ENCODE measurements around the gene OR52D1. TPM values are rescaled to one million over a fixed set of nuclear protein-coding genes. Genes with fewer than 3 reads are reported as not detected.

OR52D1 gene
- not detected for total RNA-seq

GRCh38 chr11:5488385-5488784, at the start of gene OR52D1:
OR52D1 (plus strand) TSS chr11:5488685; CDS start chr11:5488707, 22 bp downstream.
- Mint-ChIP-seq H3K4me3 (no peak within 1 kb of the TSS), H3K27me3 (ENCODE audit: low read depth) (peaks cover 7% of the 10 kb centered on the region), H3K9me3 (no peaks in the 10 kb centered on the region), H3K27ac (no peak within 1 kb of the TSS), H3K36me3 (ENCODE audit: low read depth) (no peaks in the 10 kb centered on the region), H3K4me1 (ENCODE audit: low read depth) (peaks cover 2% of the 10 kb centered on the region)
- CTCF ChIA-PET: no interaction called here
- DNase-seq: no peak
- intact Hi-C loops (cut with micrococcal nuclease): no loop called here

GRCh38 chr11:5441414-5441813, 47.1 kb upstream of the OR52D1 start, which contains the start of gene OR51I1:
OR51I1 (minus strand) TSS chr11:5441514; CDS start chr11:5441514, 0 bp downstream.
- CTCF ChIA-PET: no interaction called here
- H3K9me3 Mint-ChIP-seq: no peaks in the 10 kb centered on the region
- H3K27me3 Mint-ChIP-seq (ENCODE audit: low read depth): peaks cover 13% of the 10 kb centered on the region
- intact Hi-C loops (cut with micrococcal nuclease): no loop called here
- H3K4me3 Mint-ChIP-seq: no peak within 1 kb of the TSS
- no peak for DNase-seq
- no peaks in the 10 kb centered on the region for H3K4me1 Mint-ChIP-seq (ENCODE audit: low read depth)
- no peaks in the 10 kb centered on the region for H3K36me3 Mint-ChIP-seq (ENCODE audit: low read depth)
- no peak within 1 kb of the TSS for H3K27ac Mint-ChIP-seq

- no peak overlapping the region for H3K4me3 Mint-ChIP-seq
- no peak overlapping the region for H3K27ac Mint-ChIP-seq
- H3K36me3 Mint-ChIP-seq (ENCODE audit: low read depth): no peaks in the 10 kb centered on the region
- no peaks in the 10 kb centered on the region for H3K9me3 Mint-ChIP-seq
- DNase-seq: no peak
- CTCF ChIA-PET: no interaction called here
- no peaks in the 10 kb centered on the region for H3K4me1 Mint-ChIP-seq (ENCODE audit: low read depth)
- intact Hi-C loops (cut with micrococcal nuclease): no loop called here
- H3K27me3 Mint-ChIP-seq (ENCODE audit: low read depth): peaks cover 15% of the 10 kb centered on the region
These were observed 44.6 kb upstream of the OR52D1 start for GRCh38 chr11:5443835-5444393.

- H3K27me3 Mint-ChIP-seq (ENCODE audit: low read depth): peaks cover 14% of the 10 kb centered on the region
- no peaks in the 10 kb centered on the region for H3K9me3 Mint-ChIP-seq
- intact Hi-C loops (cut with micrococcal nuclease): no loop called here
- H3K4me3 Mint-ChIP-seq: no peak within 1 kb of the TSS
- H3K4me1 Mint-ChIP-seq (ENCODE audit: low read depth): no peaks in the 10 kb centered on the region
- CTCF ChIA-PET: no interaction called here
- H3K27ac Mint-ChIP-seq: no peak within 1 kb of the TSS
- DNase-seq: no peak
- no peaks in the 10 kb centered on the region for H3K36me3 Mint-ChIP-seq (ENCODE audit: low read depth)
These were observed 39.5 kb upstream of the OR52D1 start, which contains the start of gene OR51I2 for GRCh38 chr11:5449023-5449422. OR51I2 (plus strand) TSS chr11:5449323; CDS start chr11:5453489, 4,166 bp downstream.

- intact Hi-C loops (cut with micrococcal nuclease): no loop called here
- CTCF ChIA-PET: no interaction called here
- DNase-seq: no peak
- H3K4me3 Mint-ChIP-seq: no peak overlapping the region
- H3K27me3 Mint-ChIP-seq (ENCODE audit: low read depth): peaks cover 14% of the 10 kb centered on the region
- H3K9me3 Mint-ChIP-seq: no peaks in the 10 kb centered on the region
- H3K36me3 Mint-ChIP-seq (ENCODE audit: low read depth): no peaks in the 10 kb centered on the region
- H3K4me1 Mint-ChIP-seq (ENCODE audit: low read depth): no peaks in the 10 kb centered on the region
- no peak overlapping the region for H3K27ac Mint-ChIP-seq
These were observed 39.1 kb upstream of the OR52D1 start for GRCh38 chr11:5449432-5449831.

- Mint-ChIP-seq H3K36me3 (ENCODE audit: low read depth) (no peaks in the 10 kb centered on the region), H3K9me3 (no peaks in the 10 kb centered on the region), H3K4me3 (no peak overlapping the region), H3K27ac (no peak overlapping the region), H3K27me3 (ENCODE audit: low read depth) (no peaks in the 10 kb centered on the region), H3K4me1 (ENCODE audit: low read depth) (peaks cover 8% of the 10 kb centered on the region)
- CTCF ChIA-PET: no interaction called here
- DNase-seq: no peak
- intact Hi-C loops (cut with micrococcal nuclease): no loop called here
These were observed 27.4 kb upstream of the OR52D1 start for GRCh38 chr11:5460983-5461621.

GRCh38 chr11:5467527-5467926, 21.0 kb upstream of the OR52D1 start:
- H3K9me3 Mint-ChIP-seq: no peaks in the 10 kb centered on the region
- intact Hi-C loops (cut with micrococcal nuclease): no loop called here
- no peaks in the 10 kb centered on the region for H3K36me3 Mint-ChIP-seq (ENCODE audit: low read depth)
- no peak overlapping the region for H3K4me3 Mint-ChIP-seq
- no peak overlapping the region for H3K27ac Mint-ChIP-seq
- CTCF ChIA-PET: interaction anchor here (1.1 kb wide), 1 partner anchor 8 kb away, joined by 3 read pairs; no protein-coding TSS in a partner anchor
- no peak for DNase-seq
- no peaks in the 10 kb centered on the region for H3K4me1 Mint-ChIP-seq (ENCODE audit: low read depth)
- H3K27me3 Mint-ChIP-seq (ENCODE audit: low read depth): peaks cover 5% of the 10 kb centered on the region

GRCh38 chr11:5473921-5474320, 14.6 kb upstream of the OR52D1 start:
- Mint-ChIP-seq H3K36me3 (ENCODE audit: low read depth) (no peaks in the 10 kb centered on the region), H3K4me3 (no peak overlapping the region), H3K27ac (no peak overlapping the region), H3K27me3 (ENCODE audit: low read depth) (peaks cover 11% of the 10 kb centered on the region), H3K9me3 (no peaks in the 10 kb centered on the region), H3K4me1 (ENCODE audit: low read depth) (no peaks in the 10 kb centered on the region)
- no peak for DNase-seq
- intact Hi-C loops (cut with micrococcal nuclease): no loop called here
- CTCF ChIA-PET: no interaction called here

GRCh38 chr11:5476186-5476819, 12.2 kb upstream of the OR52D1 start:
- Mint-ChIP-seq H3K4me3 (no peak overlapping the region), H3K27me3 (ENCODE audit: low read depth) (peaks cover 11% of the 10 kb centered on the region), H3K27ac (no peak overlapping the region), H3K4me1 (ENCODE audit: low read depth) (no peaks in the 10 kb centered on the region), H3K36me3 (ENCODE audit: low read depth) (no peaks in the 10 kb centered on the region), H3K9me3 (no peaks in the 10 kb centered on the region)
- DNase-seq: peak; percentile 64
- intact Hi-C loops (cut with micrococcal nuclease): loop anchor here (1.0 to 5.0 kb wide), 5 partner anchors 76 to 876 kb away; partner anchors contain the start of gene OR52N2
- CTCF ChIA-PET: interaction anchor here (0.6 to 2.4 kb wide), 13 partner anchors 10 to 427 kb away, joined by 3 to 10 read pairs (median 4); partner anchors contain the start of genes TRIM22 and TRIM5

GRCh38 chr11:5486003-5486402, 2.5 kb upstream of the OR52D1 start:
- H3K4me1 Mint-ChIP-seq (ENCODE audit: low read depth): peaks cover 2% of the 10 kb centered on the region
- no peak overlapping the region for H3K27ac Mint-ChIP-seq
- H3K4me3 Mint-ChIP-seq: no peak overlapping the region
- peaks cover 4% of the 10 kb centered on the region for H3K27me3 Mint-ChIP-seq (ENCODE audit: low read depth)
- intact Hi-C loops (cut with micrococcal nuclease): no loop called here
- CTCF ChIA-PET: interaction anchor here (1.2 kb wide), 1 partner anchor 9 kb away, joined by 5 read pairs; no protein-coding TSS in a partner anchor
- no peaks in the 10 kb centered on the region for H3K9me3 Mint-ChIP-seq
- DNase-seq: no peak
- H3K36me3 Mint-ChIP-seq (ENCODE audit: low read depth): no peaks in the 10 kb centered on the region

- Mint-ChIP-seq H3K27ac (no peak overlapping the region), H3K4me1 (ENCODE audit: low read depth) (peaks cover 2% of the 10 kb centered on the region), H3K27me3 (ENCODE audit: low read depth) (peaks cover 7% of the 10 kb centered on the region), H3K36me3 (ENCODE audit: low read depth) (no peaks in the 10 kb centered on the region), H3K4me3 (no peak overlapping the region), H3K9me3 (no peaks in the 10 kb centered on the region)
- DNase-seq: peak; percentile 10
- intact Hi-C loops (cut with micrococcal nuclease): no loop called here
- CTCF ChIA-PET: interaction anchor here (1.2 kb wide), 1 partner anchor 9 kb away, joined by 5 read pairs; no protein-coding TSS in a partner anchor
These were observed 2.1 kb upstream of the OR52D1 start for GRCh38 chr11:5486421-5486820.

GRCh38 chr11:5488798-5489399, 414 bp downstream of the OR52D1 start:
- intact Hi-C loops (cut with micrococcal nuclease): no loop called here
- Mint-ChIP-seq H3K36me3 (ENCODE audit: low read depth) (no peaks in the 10 kb centered on the region), H3K27ac (no peak overlapping the region)

More at GRCh38 chr11:5488798-5489399, 414 bp downstream of the OR52D1 start:
- Mint-ChIP-seq H3K4me3 (no peak overlapping the region), H3K9me3 (no peaks in the 10 kb centered on the region), H3K4me1 (ENCODE audit: low read depth) (peaks cover 2% of the 10 kb centered on the region), H3K27me3 (ENCODE audit: low read depth) (peaks cover 6% of the 10 kb centered on the region)
- CTCF ChIA-PET: no interaction called here
- no peak for DNase-seq

Data from activated naive CD4-positive, alpha-beta T cell treated with anti-CD3 and anti-CD28 coated beads for 36 hours (primary cell).